Fibroblast of lung (primary cell): ENCODE results near the gene STXBP4. TPM values are rescaled to one million over a fixed set of nuclear protein-coding genes. Genes with fewer than 3 reads are reported as not detected.

Experiments used
- DNase-seq, 2 donors: peaks; one replicate each; pipeline versions ENCODE4 v3.0.0 to v3.0.0-alpha.2; 2010; ENCODE audit warnings: low read depth in 2 of 2
- H2AFZ ChIP-seq: 2 replicates; pipeline ENCODE4 v1.5.1; 2012; ENCODE audit warnings: low read length, control low read depth, inconsistent platforms
- H3K27ac ChIP-seq: 2 replicates; pipeline ENCODE4 v1.5.1; 2011; ENCODE audit warnings: low read length, control low read depth; ENCODE audit not compliant: insufficient read depth
- H3K27me3 ChIP-seq: 2 replicates; pipeline ENCODE4 v1.5.1; 2011; ENCODE audit warnings: mild to moderate bottlenecking, low read length; ENCODE audit not compliant: control insufficient read depth, insufficient read depth
- H3K36me3 ChIP-seq: 2 replicates; pipeline ENCODE4 v1.5.1; 2011; ENCODE audit warnings: low read length; ENCODE audit not compliant: control insufficient read depth, insufficient read depth
- H3K4me1 ChIP-seq: 2 replicates; pipeline ENCODE4 v1.5.1; 2011; ENCODE audit warnings: low read length; ENCODE audit not compliant: control insufficient read depth, insufficient read depth; ENCODE audit errors: extremely low read depth
- H3K4me2 ChIP-seq: 2 replicates; pipeline ENCODE4 v1.5.1; 2011; ENCODE audit warnings: low read length, control low read depth; ENCODE audit not compliant: insufficient read depth; ENCODE audit errors: extremely low read depth
- H3K4me3 ChIP-seq, 4 experiments: fragments of 200-600 bp in 1 of 4; sonication (generic) in 1 of 4; replicated peaks in 1 of 4; 2 replicates each; pipeline ENCODE4 v1.5.1; 2011 to 2016; ENCODE audit warnings: low read length in 4 of 4, low read depth in 3 of 4, mild to moderate bottlenecking in 3 of 4, control low read depth in 2 of 4, inconsistent platforms in 1 of 4, mixed read lengths in 1 of 4; ENCODE audit not compliant: insufficient read depth in 1 of 4; ENCODE audit errors: control extremely low read depth in 1 of 4
- H3K79me2 ChIP-seq: 2 replicates; pipeline ENCODE4 v1.5.1; 2012; ENCODE audit warnings: mild to moderate bottlenecking, low read length, inconsistent platforms; ENCODE audit not compliant: control insufficient read depth, insufficient read depth
- H3K9ac ChIP-seq: 2 replicates; pipeline ENCODE4 v1.5.1; 2011; ENCODE audit warnings: mild to moderate bottlenecking, low read length, control low read depth; ENCODE audit not compliant: insufficient read depth
- H3K9me3 ChIP-seq: 2 replicates; pipeline ENCODE4 v1.5.1; 2012; ENCODE audit warnings: low read depth, low read length; ENCODE audit not compliant: control insufficient read depth, insufficient read depth
- H4K20me1 ChIP-seq: 2 replicates; pipeline ENCODE4 v1.5.1; 2011; ENCODE audit warnings: low read length; ENCODE audit not compliant: control insufficient read depth, insufficient read depth; ENCODE audit errors: extremely low read depth
- EZH2 ChIP-seq: IDR thresholded peaks from 2 replicates; pipeline ENCODE4 v1.5.1; 2012; ENCODE audit warnings: low read length, control low read depth, mild to moderate bottlenecking; ENCODE audit errors: missing control alignments
- polyA plus RNA-seq, 2 donors: library from polyadenylated mRNA; depleted of rRNA in 1 of 2; stranded (reverse) in 1 of 2; unstranded in 1 of 2; fragments of >200 nt; gene quantifications; 2 replicates each; pipeline ENCODE4 v1.2.1, GENCODE V29; 2011 to 2012; ENCODE audit warnings: missing spikeins in 1 of 2
- total RNA-seq: library from RNA; depleted of rRNA; stranded (reverse); fragments of >200 nt; gene quantifications from 2 replicates; pipeline ENCODE4 v1.2.1, GENCODE V29; 2014
- TF ChIP-seq, protein P1 (sequence below), 2 donors: IDR thresholded peaks in 1 of 2; conservative IDR thresholded peaks in 1 of 2; 1 replicate in 1 of 2; 2 replicates in 1 of 2; pipeline ENCODE4 v1.5.1; 2011 to 2012; ENCODE audit warnings: low read length in 2 of 2, control low read depth in 1 of 2, inconsistent platforms in 1 of 2, low read depth in 1 of 2, mild to moderate bottlenecking in 1 of 2

Gene STXBP4
- total and polyA plus RNA-seq, 2 donors (not counting 1 experiment from before 2014, with no cell fraction given): 5.6 to 9.8 TPM

DNA sequence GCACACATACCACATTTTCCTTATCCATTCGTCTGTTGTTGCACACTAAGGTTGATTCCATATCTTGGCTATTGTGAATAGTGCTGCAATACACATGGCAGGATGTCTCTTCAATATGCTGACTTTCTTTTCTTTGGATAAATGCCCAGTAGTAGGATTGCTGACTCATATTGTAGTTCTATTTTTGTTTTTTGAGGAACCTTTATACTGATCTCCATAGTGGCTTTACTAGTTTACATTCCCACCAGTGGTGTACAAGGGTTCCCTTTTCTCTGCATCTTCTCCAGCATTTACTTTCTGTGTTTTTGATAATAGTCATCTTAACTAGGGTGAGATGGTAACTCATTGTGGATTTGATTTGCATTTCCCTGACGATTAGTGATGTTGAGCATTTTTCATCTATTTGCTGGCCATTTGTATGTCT, 118.1 kb downstream of the STXBP4 start:
- H3K79me2 ChIP-seq: no peaks in the 10 kb centered on the region
- H3K27ac ChIP-seq: no peak overlapping the region
- no peak overlapping the region for H3K4me2 ChIP-seq
- TF ChIP-seq, protein P1, sequence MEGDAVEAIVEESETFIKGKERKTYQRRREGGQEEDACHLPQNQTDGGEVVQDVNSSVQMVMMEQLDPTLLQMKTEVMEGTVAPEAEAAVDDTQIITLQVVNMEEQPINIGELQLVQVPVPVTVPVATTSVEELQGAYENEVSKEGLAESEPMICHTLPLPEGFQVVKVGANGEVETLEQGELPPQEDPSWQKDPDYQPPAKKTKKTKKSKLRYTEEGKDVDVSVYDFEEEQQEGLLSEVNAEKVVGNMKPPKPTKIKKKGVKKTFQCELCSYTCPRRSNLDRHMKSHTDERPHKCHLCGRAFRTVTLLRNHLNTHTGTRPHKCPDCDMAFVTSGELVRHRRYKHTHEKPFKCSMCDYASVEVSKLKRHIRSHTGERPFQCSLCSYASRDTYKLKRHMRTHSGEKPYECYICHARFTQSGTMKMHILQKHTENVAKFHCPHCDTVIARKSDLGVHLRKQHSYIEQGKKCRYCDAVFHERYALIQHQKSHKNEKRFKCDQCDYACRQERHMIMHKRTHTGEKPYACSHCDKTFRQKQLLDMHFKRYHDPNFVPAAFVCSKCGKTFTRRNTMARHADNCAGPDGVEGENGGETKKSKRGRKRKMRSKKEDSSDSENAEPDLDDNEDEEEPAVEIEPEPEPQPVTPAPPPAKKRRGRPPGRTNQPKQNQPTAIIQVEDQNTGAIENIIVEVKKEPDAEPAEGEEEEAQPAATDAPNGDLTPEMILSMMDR (conservative IDR thresholded peaks at IDR 0.05 in 1 of 2, IDR thresholded peaks at IDR 0.05 in 1 of 2; ENCODE audit: low read depth in 1 of 2, low read length in 2 of 2): no peak
- TF ChIP-seq EZH2: no peak
- H3K9ac ChIP-seq: no peak overlapping the region
- H4K20me1 ChIP-seq: no peaks in the 10 kb centered on the region
- H3K4me3 ChIP-seq: no peak overlapping the region
- H3K9me3 ChIP-seq: no peaks in the 10 kb centered on the region
- no peak overlapping the region for H2AFZ ChIP-seq
- peak; percentile 86 to 92 for DNase-seq
- no peaks in the 10 kb centered on the region for H3K4me1 ChIP-seq
- no peaks in the 10 kb centered on the region for H3K27me3 ChIP-seq
- H3K36me3 ChIP-seq: no peaks in the 10 kb centered on the region

DNA sequence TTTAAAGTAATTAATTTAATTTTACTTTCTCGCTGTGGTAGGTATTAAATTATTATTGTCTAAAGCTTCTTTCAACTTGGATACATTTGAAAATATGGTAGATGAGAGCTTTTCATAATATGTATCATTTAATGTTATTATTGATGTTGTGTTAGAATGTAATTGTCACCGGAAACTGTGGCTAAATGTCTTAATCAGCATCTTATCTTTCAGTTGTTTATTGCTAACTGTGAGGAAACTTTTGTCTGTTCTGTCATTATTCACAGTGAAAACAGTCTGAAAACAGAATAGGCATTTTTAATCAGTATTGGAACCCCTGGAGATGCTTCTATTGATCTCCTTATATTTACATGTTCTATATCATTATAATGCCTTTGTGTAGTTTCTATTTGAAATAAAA, 120.7 kb downstream of the STXBP4 start:
- H3K4me3 ChIP-seq: no peak overlapping the region
- H3K4me2 ChIP-seq: no peak overlapping the region
- H3K9ac ChIP-seq: no peak overlapping the region
- H3K9me3 ChIP-seq: no peaks in the 10 kb centered on the region
- no peaks in the 10 kb centered on the region for H4K20me1 ChIP-seq
- no peak overlapping the region for H2AFZ ChIP-seq
- no peaks in the 10 kb centered on the region for H3K4me1 ChIP-seq
- DNase-seq: no peak
- no peak overlapping the region for H3K27ac ChIP-seq
- H3K27me3 ChIP-seq: no peaks in the 10 kb centered on the region
- H3K36me3 ChIP-seq: no peaks in the 10 kb centered on the region
- no peaks in the 10 kb centered on the region for H3K79me2 ChIP-seq
- TF ChIP-seq EZH2: no peak
- TF ChIP-seq, protein P1 (conservative IDR thresholded peaks at IDR 0.05 in 1 of 2, IDR thresholded peaks at IDR 0.05 in 1 of 2; ENCODE audit: low read depth in 1 of 2, low read length in 2 of 2): no peak

DNA sequence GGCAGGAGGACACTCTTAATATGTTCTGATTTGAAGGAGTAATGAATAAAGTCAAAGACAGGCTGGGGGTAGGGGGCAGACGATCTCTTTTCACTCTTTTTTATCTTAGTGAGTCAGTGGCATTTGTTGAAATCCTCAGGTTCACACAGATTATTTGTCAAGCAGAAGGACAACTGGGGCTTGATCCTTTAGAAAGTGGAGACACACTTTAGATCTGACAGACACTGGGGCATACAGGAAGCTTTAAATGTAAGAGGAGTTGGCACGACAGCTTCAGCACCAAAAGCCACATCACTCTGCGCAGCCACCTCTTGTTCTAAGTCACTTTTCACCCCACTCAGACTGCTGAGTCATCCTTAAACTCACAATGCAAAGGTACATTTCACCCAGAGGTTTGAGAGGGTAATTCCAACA, 121.5 kb downstream of the STXBP4 start:
- Histone ChIP-seq H3K4me3 (no peak overlapping the region), H3K36me3 (no peaks in the 10 kb centered on the region), H3K4me2 (no peak overlapping the region), H3K9me3 (no peaks in the 10 kb centered on the region), H3K27me3 (no peaks in the 10 kb centered on the region), H3K4me1 (no peaks in the 10 kb centered on the region), H3K79me2 (no peaks in the 10 kb centered on the region), H3K27ac (no peak overlapping the region), H3K9ac (no peak overlapping the region), H2AFZ (no peak overlapping the region), H4K20me1 (no peaks in the 10 kb centered on the region)
- peak; percentile 31 to 48 for DNase-seq
- TF ChIP-seq EZH2: no peak
- TF ChIP-seq, protein P1 (conservative IDR thresholded peaks at IDR 0.05 in 1 of 2, IDR thresholded peaks at IDR 0.05 in 1 of 2; ENCODE audit: low read depth in 1 of 2, low read length in 2 of 2): no peak
